ENCODE measurements around the gene GABARAP.
A peak's percentile ranks its signal among the peaks of the same experiment; 100 is the strongest.

GABARAP gene

GRCh38 chr17:7239091-7240027, 2.9 kb downstream of the GABARAP start, which contains the start of gene PHF23:
Gene PHF23 (minus strand): TSS chr17:7239457. CDS start chr17:7239279, 178 bp downstream.
- peak; percentile 97 for DNase-seq (ENCODE audit: low read depth)

- no peak for DNase-seq (ENCODE audit: low read depth)
These were observed 3.7 kb downstream of the GABARAP start for GRCh38 chr17:7238420-7239090.

GRCh38 chr17:7237761-7238419, 4.4 kb downstream of the GABARAP start:
- peak; percentile 61 for DNase-seq (ENCODE audit: low read depth)

DNA sequence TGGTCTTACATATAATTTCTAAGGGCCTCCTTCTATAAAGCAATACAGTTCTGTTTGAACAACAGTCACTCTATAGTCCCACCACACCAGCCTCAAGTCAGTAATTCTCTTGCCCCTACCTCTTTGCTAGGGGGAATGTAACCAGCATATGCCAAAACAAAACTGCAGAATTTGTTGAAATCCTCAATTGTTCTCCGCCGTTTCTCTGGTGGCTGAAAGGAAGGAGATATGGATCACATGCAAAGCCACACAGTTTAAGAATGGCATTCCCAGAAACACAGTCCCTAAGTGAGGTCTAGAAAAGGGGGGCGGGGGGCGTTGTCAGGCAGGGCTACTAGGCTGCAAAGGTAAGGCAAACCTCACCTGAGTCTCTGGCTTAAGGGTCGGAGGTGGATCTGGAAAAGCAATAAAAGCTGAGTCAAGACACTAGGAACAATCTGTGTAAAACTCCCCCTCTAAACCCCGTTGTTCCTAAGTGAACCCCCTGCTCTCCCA, 4.9 kb downstream of the GABARAP start:
- DNase-seq (ENCODE audit: low read depth): no peak

GRCh38 chr17:7236808-7237207, 5.4 kb downstream of the GABARAP start:
- DNase-seq (ENCODE audit: low read depth): no peak

GRCh38 chr17:7235693-7236665, 6.3 kb downstream of the GABARAP start:
- no peak for DNase-seq (ENCODE audit: low read depth)

DNA sequence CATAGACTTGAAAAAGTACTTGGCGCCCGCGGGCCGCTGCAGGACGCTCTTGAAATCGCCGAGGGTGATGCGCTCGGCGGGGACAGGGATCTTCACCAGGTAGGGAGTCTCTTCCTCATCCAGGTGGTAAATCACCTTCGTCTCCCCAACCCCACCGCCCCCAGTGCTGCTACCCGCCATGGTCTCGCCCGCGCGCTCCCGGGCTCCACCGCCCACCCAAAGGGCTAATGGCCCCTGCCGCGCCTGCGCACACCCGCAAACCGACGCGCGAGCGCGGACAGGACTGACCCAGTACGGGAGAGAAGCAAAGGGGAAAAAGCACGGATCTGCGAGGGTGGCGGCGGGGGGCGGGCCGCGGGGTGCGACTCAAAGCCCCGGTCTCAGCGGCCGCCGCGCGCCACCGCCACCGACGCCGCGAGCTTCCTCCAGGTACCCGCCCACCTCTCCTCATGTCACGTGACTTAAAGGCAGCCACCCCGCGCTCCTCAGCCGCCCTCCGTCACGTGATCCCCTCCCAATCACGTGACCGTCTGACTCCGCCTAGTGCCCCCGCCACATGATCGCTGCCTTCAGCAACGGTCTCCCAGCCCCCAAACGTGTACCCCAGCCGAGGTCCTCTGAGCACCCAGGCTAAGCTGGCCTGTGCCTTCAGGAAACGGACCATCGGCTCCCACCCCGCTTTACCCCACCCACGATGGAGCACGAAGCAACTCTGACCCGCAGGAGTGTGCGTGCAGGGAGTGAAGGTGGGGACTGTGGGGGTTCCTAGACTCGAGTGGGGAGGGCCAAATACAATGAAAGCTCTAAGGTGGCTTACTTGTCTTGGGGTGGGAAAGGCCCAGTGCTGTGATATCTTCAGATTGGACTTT, 7.9 kb downstream of the GABARAP start, which contains the start of gene DVL2:
Gene DVL2, minus strand, starts transcription at position 435 of the 869 bp plus-strand sequence. Its CDS starts 255 bp downstream, at position 180.
- peak; percentile 93 for DNase-seq (ENCODE audit: low read depth)

DNA sequence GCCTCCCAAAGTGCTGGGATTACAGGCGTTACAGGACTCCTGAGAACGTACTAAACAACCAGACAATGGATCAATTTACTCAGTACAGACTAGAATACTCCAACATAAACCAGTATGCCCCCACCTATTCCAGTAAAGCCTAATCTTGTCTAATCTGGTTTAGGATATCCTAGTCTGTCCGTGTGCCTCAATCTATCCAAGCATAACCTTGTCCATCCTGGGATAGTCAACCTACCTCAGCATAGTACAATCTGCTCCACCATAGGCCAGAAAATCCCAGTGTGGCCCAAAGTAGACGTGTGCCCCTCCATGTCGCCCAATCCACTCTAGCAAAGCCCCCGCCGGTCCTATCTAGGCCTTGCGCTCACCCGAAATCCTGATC, 8.6 kb downstream of the GABARAP start:
- no peak for DNase-seq (ENCODE audit: low read depth)

- no peak for DNase-seq (ENCODE audit: low read depth)
These were observed 10.1 kb downstream of the GABARAP start for GRCh38 chr17:7232114-7232513.

GRCh38 chr17:7229504-7229903, 12.7 kb downstream of the GABARAP start:
- no peak for DNase-seq (ENCODE audit: low read depth)

DNA sequence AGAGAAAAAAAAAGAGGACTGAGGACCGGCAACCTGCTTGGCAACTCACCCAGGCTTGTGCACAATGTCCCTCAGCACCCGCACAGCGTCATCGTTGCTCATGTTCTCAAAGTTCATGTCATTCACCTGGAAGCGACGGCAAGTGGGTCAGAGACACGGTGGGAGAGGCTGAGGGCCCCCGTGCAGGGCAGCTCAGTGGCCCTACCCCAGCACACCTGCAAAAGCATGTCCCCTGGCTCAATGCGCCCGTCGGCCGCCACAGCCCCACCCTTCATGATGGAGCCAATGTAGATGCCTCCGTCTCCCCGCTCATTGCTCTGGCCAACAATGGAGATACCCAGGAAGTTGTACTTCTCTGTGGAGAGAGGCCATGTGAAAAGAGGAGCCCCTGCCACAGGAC, 13.3 kb downstream of the GABARAP start:
- DNase-seq (ENCODE audit: low read depth): no peak

DNA sequence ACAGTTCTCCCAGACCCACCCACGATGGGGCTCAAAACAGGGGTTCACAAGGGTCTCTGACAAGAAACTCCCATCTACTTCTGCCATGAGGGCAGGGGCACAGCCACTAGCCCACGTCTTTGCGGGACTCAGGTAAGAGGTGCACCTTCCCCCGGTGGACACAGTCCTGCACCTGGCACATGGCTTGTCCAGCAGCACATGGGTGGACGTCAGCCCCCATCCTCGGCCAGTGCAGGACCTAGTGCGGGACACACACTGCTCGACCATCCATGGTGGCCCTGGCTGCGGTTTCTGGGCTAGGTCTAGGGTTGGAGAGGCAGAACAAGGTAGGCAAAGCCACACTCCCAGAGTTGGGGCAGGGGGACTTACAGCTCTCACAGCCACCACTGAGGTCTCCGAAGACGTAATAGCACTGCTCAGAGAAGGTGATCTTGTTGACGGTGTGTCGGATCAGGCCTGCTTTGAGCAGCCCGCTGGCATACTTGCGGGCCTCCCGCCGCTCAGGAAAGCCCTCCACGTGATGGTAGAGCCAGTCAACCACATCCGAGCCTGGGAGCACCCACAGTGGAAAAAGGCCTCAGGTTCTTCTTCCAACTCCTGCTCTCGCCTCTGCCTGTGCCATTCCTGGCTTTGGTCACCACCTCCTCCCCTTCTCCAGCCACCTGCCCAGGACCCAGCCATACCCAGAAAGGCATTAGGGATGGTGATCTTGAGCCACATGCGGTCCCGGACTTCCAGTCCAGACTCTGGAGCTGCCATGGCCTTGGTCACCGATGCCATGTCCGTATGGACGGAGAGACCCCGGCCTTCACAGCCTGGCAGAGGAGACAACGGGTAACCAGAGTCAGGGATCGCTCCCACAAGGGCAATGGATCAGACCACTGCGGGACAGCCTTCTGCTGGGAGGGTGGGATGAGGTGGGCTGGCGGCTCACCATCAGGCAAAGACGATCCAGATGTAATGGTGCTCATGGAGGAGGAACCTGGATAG, 15.2 kb downstream of the GABARAP start:
- no peak for DNase-seq (ENCODE audit: low read depth)

- DNase-seq (ENCODE audit: low read depth): no peak
These were observed 16.4 kb downstream of the GABARAP start for GRCh38 chr17:7225711-7226331.

GRCh38 chr17:7224661-7225111, 17.6 kb downstream of the GABARAP start:
- no peak for DNase-seq (ENCODE audit: low read depth)

- no peak for DNase-seq (ENCODE audit: low read depth)
These were observed 18.1 kb downstream of the GABARAP start for GRCh38 chr17:7224110-7224509.

DNA sequence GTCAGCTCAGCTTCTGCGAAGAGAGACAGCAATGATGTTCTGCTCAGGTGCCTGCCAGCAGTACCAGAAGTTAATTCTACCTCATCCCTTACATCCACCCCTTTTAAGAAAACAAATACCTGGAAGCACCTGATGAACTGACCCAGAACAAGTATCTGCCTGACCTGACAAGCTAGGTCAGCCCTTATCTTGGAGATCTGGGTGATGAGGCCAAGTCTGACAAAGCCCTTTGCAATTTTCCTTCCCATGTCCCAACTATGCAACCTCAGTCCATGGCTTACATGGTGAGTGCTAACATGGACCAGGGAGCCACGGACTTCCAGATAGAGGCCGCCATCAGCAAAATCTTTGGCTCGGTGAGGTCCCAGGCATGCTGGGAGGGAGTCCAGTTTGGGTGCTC, 18.9 kb downstream of the GABARAP start:
- DNase-seq (ENCODE audit: low read depth): no peak

DNA sequence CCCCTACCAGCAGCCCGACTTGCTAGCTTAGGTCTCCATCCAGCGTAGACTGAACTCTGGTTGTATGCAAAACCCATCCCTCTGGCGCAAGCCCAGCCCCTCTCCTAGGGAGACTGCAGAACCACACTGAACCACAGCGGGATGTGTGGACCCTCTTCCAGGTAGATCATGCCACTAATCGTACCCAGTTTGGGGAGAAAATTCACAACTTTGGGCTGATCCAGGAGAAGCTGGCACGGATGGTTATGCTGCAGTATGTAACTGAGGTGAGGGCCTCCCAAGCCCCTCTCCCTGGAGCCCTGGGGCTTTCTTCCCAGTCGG, 19.3 kb downstream of the GABARAP start:
- DNase-seq (ENCODE audit: low read depth): no peak

Data from T-helper 22 cell (primary cell).